ENCODE data around the gene UBAC2.

UBAC2 gene

DNA sequence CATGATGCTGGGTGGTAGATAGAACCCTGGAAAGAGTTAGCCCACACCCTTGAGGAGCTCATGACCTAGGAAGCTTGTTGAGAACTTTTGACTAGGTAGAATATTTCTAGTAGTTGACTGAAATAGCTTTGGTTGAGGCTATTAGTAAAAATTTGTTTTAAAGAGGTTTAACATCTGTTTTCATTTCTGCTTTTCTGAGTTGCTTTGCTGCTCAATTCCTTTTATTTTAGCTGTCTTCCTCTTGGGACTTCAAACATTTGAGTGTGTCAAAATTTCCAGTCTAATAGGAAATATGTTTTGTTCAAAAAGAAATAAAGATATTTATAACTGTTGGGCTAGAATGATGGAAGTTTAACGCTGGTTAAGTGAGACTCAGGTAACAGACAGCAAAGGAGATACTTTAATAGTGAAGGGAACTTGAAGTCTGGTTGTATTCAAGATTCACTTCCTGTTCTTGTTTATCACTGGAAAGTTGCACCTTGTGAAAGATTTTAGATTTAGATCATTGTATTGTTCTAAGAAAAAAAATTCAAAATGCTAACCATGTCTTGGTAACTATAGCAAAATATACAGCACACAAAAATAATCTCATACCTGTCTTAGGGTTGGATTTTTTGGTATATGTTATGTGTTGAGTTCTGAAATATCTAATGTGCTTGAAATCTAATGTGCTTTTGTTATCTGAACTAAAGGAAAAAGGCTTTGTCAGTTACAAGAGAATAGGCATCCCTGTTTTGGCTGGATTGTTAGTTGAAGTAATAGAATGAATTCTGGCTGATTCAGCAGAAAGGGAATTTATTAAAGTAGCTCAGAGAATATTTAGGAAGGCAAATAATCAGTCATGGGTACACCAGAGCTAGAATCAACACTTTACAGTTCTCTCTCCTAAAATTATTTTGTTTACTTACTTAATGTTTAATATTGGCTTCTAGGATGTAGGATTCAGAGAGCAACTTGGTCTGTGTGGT is 81.9 kb downstream of the UBAC2 start:
- Histone ChIP-seq H3K4me3 (ENCODE audit: low read depth, low read length) (no peak overlapping the region), H3K36me3 (peaks cover 14% of the 10 kb centered on the region), H3K9me3 (ENCODE audit: severe bottlenecking) (no peaks in the 10 kb centered on the region), H3K27ac (no peak overlapping the region), H3K27me3 (ENCODE audit: insufficient read depth, low read depth, severe bottlenecking) (no peaks in the 10 kb centered on the region)
- no peak for DNase-seq
- TF ChIP-seq CTCF (IDR thresholded peaks at IDR 0.05; ENCODE audit: low read depth, low read length), result no peak

GRCh38 chr13:99285432-99286182 is 85.0 kb downstream of the UBAC2 start:
- H3K36me3 ChIP-seq, result peaks cover 7% of the 10 kb centered on the region
- H3K27ac ChIP-seq, result no peak overlapping the region
- TF ChIP-seq CTCF (IDR thresholded peaks at IDR 0.05; ENCODE audit: low read depth, low read length), result no peak
- peak; percentile 49 for DNase-seq
- no peaks in the 10 kb centered on the region for H3K9me3 ChIP-seq (ENCODE audit: severe bottlenecking)
- H3K27me3 ChIP-seq (ENCODE audit: insufficient read depth, low read depth, severe bottlenecking), result no peaks in the 10 kb centered on the region
- H3K4me3 ChIP-seq (ENCODE audit: low read depth, low read length), result no peak overlapping the region

GRCh38 chr13:99287551-99287950 is 86.9 kb downstream of the UBAC2 start:
- H3K27me3 ChIP-seq (ENCODE audit: insufficient read depth, low read depth, severe bottlenecking), result no peaks in the 10 kb centered on the region
- DNase-seq, result no peak
- TF ChIP-seq CTCF (IDR thresholded peaks at IDR 0.05; ENCODE audit: low read depth, low read length), result no peak
- H3K4me3 ChIP-seq (ENCODE audit: low read depth, low read length), result no peak overlapping the region
- H3K27ac ChIP-seq, result no peak overlapping the region
- H3K36me3 ChIP-seq, result peaks cover 4% of the 10 kb centered on the region
- H3K9me3 ChIP-seq (ENCODE audit: severe bottlenecking), result no peaks in the 10 kb centered on the region

DNA sequence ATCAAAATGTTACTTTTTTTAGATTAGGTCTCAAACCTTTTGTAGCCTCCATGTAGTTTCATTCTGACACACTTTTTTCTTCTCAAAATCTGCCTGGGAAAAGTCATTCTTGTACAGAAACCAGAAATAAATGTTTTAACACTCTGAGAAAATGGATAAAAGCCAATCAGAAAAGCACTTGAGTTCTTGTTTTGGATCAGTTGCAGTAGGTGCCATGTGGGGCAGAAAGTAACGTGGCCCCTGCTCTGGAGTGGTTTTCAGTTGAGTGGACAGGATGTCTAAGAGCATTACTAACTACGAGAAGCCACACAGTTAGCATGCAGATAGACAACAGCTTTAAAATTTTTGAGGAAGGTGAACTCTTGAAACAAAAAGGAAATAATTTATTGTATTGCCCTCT is 87.4 kb downstream of the UBAC2 start:
- H3K4me3 ChIP-seq (ENCODE audit: low read depth, low read length), result no peak overlapping the region
- DNase-seq, result no peak
- H3K27me3 ChIP-seq (ENCODE audit: insufficient read depth, low read depth, severe bottlenecking), result no peaks in the 10 kb centered on the region
- peaks cover 4% of the 10 kb centered on the region for H3K36me3 ChIP-seq
- no peaks in the 10 kb centered on the region for H3K9me3 ChIP-seq (ENCODE audit: severe bottlenecking)
- H3K27ac ChIP-seq, result no peak overlapping the region
- TF ChIP-seq CTCF (IDR thresholded peaks at IDR 0.05; ENCODE audit: low read depth, low read length), result no peak

DNA sequence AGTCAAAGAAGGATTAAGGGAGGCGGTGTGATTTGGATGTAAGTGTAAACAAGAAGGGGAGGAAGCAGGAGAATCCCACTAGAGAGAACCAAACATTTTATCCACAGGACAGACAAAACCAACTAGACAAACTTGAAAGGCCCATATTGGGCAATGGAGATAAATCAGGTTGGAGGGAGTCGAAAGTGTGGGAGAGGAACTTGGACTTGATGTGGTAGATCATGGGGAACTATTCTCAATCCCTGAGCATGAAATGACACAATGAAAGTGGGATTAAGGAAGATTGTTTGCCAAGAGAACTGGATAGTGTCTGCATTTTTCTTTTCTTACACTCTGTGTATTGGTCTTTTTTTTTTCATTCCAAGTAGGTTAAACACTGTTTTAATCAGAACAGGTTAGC is 88.6 kb downstream of the UBAC2 start:
- no peak for DNase-seq
- H3K27ac ChIP-seq, result no peak overlapping the region
- H3K27me3 ChIP-seq (ENCODE audit: insufficient read depth, low read depth, severe bottlenecking), result no peaks in the 10 kb centered on the region
- H3K9me3 ChIP-seq (ENCODE audit: severe bottlenecking), result no peaks in the 10 kb centered on the region
- no peak overlapping the region for H3K4me3 ChIP-seq (ENCODE audit: low read depth, low read length)
- H3K36me3 ChIP-seq, result peaks cover 4% of the 10 kb centered on the region
- TF ChIP-seq CTCF (IDR thresholded peaks at IDR 0.05; ENCODE audit: low read depth, low read length), result no peak

Data from WERI-Rb-1 (cell line).